Stimulated activated CD8-positive, alpha-beta memory T cell treated with anti-CD3 and anti-CD28 coated beads, Interleukin-4, amount 100 ng/mL, for 24 hours (primary cell): ENCODE results near the gene TDRD7.
"Not testable (repeated sequence)": the region's sequence is repeated elsewhere in the genome, so short reads cannot be mapped to it uniquely, and the experiment has no call there.

ENCODE experiments used
- DNase-seq: peaks from one replicate; pipeline ENCODE4 v3.0.0-alpha.2; 2020; ENCODE audit warnings: low read depth

TDRD7 gene

DNA sequence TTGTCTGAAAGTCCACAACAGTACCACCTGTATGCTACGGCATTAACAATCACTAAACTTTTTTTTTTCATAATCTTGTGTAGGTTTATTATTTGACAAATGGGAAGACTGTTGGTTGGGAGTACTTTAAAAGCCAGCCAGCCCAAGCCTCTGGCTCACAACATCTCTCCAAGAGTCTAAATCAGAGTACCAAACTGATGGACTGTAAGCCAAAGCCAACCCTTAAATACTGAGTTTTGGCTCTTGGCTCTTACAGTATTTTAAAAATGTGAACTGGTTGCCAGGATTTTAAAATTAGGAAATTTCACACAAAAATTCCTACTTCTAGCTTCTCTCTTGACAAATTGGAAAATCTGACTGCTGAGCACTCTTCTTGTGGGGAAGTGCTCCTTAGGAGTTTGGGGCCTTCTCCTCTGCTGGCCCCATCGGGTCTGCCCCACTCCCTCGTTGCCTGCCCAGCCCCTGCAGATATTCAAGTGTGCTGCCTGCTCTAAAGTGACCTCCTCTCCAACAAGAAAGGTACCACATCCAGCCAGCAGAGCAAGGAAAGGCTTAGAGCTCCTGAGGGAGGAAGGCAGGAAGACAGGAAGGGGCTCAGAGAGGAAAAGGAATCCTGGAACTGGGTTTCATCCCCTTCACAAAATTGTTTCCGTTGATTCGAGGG is 67.7 kb downstream of the TDRD7 start:
- DNase-seq, result no peak

DNA sequence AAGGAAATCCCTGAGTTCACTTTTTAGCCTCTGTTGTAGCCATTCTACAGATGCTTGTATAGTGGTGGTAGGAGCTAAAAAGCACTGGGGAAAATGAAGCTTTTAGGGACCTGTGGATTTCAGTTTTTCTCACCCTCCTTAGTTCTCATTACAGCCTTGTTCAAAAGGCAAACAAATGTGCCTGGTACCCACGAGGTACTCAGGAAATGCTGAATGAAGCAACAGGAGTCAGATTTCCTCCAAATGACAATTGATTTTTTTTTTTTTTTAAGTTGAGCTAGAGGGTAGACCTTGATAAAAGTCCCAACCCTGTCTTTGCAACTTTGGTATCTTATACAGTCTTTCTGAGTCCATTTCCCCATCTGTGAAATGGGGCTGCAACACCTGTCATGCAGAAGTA is 68.3 kb downstream of the TDRD7 start:
- DNase-seq, result no peak

DNA sequence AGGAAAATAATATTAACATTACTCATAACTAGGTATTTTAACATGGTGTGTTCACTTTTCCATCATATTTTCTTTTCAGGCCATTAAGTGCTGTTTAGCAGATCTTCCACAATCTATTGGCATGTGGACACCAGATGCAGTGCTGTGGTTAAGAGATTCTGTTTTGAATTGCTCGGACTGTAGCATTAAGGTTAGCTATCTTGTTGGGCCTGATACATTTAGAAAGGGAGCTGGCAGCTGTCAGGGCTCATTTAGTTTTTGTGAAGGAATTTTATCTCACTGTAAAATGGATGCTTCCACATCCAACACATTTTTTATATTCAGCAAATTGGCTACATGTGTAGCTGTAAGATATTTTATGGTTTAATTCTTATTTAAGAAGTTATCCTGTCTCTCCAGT is 68.9 kb downstream of the TDRD7 start:
- DNase-seq, result no peak

DNA sequence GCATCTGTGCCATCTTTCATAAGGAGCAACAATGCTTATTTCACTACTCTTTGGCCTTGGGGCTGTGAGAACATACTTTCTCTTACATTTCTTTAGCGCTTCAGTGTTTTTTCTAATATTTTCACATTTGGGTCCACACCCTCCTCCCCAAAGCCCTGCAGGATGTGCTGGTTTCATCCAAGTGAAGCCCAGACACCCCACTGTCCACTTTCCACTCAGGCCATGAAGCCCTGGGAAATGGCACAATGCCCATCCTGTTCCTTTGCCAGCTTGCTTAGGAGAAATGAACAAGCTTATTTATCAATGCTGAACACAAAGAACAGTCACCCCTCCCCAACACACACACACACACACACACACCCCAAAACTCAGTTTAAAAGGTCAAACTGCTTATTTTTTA is 72.2 kb downstream of the TDRD7 start:
- DNase-seq, result no peak

DNA sequence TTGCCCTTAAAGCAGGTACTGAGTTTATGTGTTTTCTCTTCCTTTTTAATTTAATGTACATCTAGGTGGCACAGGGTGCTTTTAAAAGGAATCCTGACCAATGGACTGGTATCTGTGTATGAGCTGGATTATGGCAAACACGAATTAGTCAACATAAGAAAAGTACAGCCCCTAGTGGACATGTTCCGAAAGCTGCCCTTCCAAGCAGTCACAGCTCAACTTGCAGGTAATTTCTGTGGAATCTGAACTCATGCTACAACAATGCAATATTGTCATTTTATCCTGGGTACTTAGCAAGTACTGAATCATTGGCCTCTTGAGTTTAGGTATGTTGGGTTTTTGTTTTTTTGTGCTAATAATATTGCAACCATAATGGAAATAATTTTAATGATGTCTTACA is 75.2 kb downstream of the TDRD7 start:
- no peak for DNase-seq

DNA sequence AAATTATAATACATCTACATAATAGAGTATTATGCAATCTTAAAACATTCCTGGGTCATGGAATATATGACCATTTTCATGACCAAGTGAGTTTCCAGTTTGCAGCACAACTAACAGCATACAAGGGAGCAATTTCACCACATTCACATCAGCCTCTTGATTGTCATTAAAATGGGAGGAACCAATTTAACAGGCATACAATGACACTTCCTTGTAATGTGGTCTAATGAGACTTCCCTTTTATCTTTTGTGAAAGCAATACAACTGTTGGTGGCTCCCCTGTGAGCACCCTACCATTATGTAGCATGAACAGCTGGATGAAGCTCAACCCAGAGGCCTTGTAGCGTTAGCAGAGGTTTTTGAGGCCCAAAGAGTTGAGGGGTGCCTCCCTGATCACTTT is 76.0 kb downstream of the TDRD7 start:
- no peak for DNase-seq

DNA sequence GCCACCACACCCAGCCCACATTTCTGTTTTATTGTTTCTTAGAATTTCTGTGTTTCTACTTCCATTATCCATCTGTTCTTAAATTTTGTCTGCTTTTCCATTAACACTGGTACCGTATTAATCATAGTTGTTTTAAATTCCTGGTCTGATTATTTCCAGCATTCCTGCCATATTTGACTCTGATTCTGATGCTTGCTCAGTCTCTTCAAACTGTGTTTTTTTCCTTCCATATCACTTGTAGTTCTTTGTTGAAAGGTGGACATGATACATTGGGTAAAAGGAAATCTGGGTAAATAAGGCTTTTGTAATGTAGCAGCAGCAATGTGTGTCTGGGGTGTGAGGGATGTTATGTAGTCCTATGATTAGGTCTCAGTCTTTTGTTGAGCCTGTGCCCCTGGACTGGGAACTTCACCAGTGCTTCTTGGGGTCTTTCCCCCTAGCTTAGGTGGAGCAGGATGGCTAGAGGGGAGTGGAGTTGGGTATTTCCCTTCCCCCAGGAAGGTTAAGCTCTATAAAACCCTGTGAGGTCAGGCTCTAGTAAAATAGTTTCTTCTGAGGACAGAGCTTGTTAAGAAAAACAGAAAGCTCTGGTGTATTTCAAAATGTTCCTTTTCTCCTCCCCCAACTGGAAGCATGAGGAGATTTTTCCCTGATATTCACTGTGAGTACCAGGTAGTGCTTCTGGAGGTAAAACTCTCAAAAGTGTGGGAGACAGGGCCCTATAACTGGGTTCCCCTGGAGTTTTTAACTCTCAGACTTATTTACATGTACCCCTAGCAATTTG is 79.5 kb downstream of the TDRD7 start:
- DNase-seq, result no peak

DNA sequence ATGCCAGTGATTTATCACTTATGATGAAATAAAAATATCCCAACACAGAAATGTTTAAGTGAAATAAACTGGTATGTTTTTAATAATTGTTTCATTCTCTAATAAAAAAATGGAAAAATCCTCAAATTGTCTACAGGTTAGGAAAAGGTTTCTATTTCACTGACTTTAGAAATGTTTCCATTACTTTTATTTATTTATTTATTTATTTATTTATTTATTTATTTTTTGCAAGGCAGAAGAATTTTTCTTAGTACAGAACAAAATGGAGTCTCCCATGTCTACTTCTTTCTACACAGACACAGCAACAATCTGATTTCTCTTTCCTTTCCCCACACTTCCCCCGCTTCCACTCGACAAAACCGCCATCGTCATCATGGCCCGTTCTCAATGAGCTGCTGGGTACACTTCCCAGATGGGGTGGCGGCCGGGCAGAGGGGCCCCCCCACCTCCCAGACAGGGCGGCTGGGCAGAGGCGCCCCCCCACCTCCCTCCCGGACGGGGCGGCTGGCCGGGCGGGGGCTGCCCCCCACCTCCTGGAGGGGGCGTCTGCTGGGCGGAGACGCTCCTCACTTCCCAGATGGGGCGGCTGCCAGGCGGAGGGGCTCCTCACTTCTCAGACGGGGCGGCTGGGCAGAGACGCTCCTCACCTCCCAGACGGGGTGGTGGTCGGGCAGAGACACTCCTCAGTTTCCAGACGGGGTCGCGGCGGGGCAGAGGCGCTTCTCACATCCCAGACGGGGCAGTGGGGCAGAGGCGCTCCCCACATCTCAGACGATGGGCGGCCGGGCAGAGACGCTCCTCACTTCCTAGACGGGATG is 85.9 kb downstream of the TDRD7 start:
- not testable (repeated sequence) for DNase-seq

DNA sequence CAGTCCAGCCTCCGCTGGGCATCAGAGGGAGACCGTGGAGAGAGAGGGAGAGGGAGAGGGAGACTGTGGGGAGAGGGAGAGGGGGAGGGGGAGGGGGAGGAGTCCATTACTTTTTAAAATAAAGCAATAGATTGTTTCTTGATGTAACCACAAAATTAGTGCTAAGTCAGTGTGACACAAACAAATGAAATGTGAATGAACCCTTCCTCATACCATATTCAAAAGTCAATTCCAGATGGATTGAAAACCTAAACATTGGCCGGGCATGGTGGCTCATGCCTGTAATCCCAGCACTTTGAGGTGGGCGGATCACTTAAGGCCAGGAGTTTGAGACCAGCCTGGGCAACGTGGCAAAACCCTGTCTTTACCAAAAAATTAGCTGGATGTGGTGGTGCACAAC is 87.0 kb downstream of the TDRD7 start:
- DNase-seq, result not testable (repeated sequence)

DNA sequence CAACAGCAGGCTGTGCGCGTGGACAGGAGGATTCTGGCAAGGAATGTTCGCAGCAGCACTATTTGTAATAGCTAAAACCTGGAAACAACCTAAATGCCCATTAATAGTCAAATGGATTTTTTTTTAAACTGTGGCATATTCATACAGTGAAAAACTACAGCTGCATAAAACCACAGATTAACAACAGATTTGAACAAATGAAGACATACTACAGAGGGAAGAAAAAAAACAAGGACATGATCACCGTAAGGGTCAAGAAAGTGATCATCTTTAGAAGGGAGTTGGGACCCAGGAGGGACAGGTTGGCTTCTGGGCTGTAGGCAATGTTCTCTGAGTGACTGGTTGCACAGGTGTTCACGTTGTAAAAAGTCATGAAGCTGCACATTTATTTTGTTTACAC is 88.4 kb downstream of the TDRD7 start:
- no peak for DNase-seq

DNA sequence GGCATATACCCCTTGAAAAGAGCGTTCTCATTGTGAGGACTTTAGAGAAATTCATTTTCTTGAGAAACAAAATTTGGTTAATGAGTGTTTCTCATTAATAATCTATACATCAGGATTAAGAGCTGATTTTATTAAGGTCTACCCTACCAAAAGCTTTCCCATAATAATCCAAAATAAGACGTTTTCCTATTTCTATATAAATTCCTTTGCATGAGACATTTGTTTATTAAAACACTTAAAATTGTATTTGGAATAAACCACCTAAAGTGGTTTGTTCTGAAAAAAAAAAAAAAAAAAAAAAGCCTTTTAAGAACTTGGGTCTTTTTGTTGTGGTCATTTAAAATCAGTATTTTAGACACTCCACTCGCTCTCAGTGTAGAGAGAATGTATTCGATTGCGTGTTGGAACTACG is 88.9 kb downstream of the TDRD7 start:
- DNase-seq, result no peak

DNA sequence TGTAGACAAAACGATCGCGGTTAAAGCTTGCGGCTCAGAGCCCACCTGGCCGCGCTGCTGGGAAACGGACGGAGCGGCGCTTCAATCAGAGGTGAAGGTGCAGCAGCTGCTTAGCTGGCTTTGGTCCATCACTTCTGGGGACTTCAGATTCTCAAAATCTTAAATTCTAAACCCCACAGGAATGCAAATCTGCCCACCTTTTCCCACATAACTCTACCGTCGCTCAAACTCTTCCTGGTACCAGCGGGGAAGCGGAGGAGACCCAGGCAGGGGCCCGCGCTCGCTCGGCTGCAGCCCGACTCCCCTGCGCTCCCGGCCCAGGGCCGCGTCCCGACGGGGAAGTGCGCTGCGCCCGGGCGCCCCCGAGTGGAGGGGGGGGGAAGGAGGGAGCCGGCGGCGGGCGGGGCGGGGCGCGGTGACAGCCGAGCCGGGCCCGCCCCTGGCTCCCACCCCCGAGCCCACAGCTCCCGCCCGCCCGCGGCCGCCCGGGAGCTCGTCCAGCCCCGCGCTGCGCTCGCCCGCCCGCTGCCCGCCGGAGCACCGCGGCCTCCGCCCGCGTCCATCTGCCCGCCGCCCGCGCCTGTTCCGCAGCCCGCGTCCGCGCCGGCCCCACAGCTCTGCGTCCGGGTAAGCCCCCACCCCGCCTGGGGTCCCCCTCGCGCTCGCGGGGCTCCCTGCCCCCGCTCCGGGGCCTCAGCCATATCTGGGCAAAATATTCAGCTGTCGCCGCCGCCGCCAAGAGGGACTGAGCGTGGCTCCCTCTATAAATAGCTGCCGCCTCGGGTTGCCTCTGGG is 89.5 kb downstream of the TDRD7 start, which contains the start of gene TMOD1:
TMOD1 (plus strand) TSS at position 490 of the 795 bp plus-strand sequence. CDS start 22,523 bp downstream, outside the sequence.
- peak; percentile 24 for DNase-seq

DNA sequence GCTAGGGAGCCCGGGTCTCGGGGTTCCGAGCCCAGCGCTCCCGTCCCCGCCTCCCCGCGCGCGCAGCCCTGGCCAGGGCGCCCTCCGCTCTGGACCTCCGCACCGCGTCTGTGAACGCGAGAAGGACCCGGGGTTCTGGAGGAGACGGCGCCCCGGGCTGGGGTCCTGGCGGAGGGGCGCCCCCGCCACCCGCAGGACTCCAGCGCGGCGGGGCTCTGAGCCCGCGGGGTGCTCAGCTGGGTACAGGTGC is 90.0 kb downstream of the TDRD7 start:
- no peak for DNase-seq

DNA sequence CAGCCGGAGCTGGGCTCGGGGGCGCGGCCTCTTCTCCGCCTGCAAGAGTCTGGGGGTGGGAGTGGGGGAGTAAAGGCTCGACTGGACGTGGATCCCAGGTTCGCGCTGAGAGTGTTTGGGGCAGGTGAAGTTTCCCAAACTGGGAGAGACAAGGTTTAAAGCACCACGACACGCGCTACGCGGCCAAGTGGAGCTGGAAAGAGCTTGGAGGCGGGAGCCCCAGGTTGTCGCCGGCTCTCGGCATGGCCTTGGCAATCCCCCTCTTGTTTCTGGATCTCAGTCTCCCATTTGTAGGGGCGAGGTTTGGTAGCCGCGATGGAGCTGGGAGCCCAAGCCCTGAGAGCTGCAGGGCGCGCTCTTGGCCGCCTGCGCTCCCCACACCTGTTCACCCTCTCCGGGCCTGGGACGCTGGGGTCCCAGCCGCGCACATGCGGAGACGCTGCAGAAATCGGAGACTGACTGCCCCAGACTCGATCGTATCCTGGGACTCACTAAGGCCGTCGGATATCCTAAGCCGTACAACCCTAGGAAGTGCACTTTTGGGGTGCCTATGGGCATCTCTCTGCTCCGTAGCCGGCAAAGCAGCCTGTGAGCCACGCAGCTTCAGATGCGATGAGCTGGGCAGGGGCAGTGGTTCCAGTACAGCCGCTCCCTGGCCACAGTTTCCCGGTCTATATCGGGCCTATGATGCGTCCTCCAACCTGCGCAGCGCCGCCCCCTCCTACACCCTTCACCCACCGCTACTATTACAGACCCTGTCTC is 90.5 kb downstream of the TDRD7 start:
- no peak for DNase-seq

DNA sequence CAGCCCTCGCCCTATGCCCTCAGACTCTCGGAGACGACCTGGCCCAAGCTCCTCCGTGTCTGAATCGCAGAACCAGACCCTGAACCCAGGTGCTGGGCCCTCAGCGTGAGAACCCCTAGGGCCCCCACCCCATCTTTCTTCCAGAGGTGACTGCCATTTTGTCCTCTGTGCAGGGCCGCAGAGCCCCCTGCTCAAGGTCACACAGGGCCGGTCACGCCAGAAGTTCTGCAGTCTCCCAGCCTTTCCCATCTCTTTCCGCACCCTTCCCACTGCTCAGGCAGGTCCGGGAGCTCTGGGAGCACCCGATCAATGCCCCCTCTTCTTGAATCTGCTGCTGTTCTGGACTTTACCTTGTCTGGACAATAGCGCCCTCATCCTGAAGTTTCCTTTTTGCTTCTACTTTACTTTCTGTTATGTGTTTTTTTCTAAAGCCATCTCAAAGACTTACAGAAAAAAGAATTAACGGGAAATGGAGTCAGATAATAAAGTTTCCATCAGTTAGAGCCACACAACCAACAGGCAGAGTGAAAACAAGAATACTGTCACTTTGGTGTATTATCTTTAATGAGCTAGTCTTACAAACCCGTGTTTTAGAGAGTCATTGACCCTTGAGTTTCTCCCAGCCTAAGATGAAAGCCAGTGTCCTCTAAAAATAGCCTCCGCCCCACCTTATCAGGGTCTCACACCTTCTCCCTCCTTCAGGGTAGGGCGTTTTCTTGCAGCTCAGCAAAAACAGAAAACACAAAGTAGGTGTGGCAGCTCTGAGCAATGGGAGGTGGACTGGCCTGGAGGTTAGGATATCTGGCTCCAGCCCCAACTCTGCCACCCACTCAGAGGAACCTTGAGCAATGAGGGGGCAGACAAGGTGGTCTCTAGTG is 91.3 kb downstream of the TDRD7 start:
- no peak for DNase-seq

DNA sequence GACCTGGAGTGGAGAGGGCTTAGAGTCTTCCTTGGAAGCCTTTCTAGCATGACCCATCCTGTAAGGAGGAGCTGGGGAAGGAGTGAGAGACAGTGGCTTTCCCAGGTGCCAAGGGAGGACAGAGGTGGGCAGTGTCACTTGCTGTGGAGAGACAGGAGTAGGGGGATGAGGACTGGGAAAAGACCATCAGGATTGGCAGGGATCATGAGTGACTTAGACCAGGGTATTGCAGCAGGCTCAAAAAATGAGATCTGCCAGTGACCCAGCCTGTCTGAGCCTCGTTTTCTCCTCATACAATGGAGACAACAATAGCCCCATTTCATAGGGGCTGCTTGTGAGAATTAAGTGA is 91.9 kb downstream of the TDRD7 start:
- DNase-seq, result no peak

DNA sequence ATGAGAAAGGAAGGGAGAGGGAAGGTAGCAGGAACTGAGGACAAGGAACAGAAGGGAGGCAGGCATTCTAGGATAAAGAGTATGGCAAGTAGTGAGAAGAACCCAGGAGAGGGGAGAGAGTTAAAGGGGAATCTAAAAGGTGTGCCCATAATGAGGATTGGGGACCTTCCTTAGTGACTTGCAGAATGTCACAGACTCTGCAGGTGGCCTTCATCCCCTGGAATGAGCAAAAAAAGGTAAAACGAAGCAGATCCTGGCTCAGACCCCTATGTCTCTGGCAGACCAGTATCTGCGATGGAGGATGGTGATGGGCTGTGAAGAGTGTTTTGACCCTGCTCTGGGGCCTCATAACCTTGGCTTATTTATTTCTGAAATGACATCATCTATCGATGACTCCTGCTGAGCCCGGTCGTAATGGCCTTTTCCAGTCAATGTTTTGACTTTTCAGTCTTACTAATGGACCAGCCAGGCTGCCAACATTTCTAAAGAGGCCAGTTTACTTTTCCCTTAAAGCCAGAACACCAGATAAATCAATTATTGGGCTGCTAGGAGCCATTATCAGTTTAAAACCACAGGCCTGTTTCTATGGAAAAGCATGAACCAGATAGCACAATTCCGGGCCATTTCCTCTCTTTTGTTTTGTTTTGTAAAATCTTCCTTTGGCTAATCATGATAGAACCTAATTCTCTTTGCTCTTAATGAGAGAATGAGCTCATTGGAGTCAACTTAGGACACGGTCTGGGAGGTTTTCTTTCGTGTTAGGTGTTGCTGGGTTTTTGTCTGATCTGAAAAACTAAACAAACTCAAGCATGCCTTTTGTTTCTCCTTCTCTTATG is 92.7 kb downstream of the TDRD7 start:
- no peak for DNase-seq

DNA sequence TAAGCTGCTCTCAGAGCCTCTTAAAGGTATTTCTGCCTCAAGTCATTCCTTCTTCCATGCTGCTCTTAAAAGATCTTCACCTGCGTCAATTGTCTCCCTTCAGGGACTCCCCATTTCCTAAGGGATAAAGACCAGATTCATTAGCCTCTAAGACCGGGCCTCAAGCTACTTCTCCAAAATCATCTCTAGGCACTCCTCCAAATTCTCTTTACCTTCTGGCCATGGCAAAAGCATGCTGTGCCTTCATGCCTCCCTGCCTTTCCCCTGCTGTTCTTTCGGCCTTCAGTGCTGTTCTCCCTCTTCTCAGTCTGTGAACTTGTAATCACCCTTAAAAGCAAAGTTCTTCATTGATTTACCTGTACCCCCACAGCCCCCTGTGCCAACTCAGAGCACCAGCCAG is 93.9 kb downstream of the TDRD7 start:
- no peak for DNase-seq

DNA sequence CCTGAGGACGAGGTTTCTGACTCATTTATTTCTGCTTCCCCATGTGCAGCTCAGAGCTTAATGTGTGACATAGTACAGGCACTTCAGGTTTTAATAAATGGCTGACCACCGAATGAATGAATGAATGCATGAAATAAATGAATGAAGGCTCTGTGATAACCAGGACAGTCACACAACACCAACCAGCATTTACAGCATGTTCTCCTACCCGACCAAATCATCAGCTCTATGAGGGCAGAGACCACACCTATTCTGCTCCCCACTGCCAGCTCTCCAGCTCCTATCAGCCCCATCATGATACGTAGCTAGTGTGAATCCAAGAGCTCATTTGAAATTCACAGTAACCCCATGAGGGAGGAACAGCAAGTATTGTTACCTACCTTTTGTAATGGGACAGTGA is 94.4 kb downstream of the TDRD7 start:
- no peak for DNase-seq

DNA sequence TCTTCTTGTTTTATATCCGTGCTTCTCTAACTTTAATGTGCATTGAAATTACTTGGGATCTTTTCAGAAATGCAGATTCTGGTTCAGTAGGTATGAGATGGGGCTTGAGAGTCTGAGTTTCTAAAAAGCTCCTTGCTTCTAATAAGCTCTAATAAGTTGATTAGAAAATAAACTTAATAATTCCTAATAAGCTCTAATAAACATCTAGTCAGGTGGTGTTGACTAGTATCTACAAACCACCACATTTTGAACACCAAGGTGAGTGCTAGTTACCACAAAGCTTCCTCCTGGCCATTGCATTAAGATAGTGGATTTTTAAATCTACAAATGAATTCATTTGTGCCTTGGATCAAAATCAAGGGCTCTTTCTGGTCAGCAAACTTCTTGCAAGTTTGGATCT is 94.9 kb downstream of the TDRD7 start:
- DNase-seq, result no peak
